Activated T-cell treated with anti-CD3 and anti-CD28 coated beads for 1 hour (primary cell): Measurements from ENCODE around the gene MACF1.
A peak's percentile ranks its signal among the peaks of the same experiment; 100 is the strongest.
"Not testable (repeated sequence)": the region's sequence is repeated elsewhere in the genome, so short reads cannot be mapped to it uniquely, and the experiment has no call there.

Source experiments
- DNase-seq: peaks from one replicate; pipeline ENCODE4 v3.0.0-alpha.2; 2020; ENCODE audit warnings: low read depth

The MACF1 gene

DNA sequence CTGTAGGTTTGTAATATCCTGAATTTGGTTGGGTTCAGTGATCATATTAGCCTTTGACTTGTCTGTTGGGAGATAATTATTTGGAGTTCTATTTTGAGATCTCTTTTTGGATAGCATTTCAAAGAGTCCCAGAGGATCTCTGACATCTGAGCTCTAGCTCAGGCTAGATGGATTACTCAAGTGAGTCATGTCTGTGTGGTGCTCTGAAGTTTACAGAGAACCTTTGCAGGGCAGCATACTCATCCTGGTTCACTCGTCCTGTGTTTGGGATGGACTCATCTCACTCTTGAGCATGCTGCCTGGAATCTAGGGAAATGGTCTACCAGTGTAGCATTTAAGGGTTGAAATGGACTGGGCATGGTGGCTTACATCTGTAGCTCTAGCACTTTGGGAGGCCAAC lies 257.6 kb downstream of the MACF1 start:
- DNase-seq, result no peak

DNA sequence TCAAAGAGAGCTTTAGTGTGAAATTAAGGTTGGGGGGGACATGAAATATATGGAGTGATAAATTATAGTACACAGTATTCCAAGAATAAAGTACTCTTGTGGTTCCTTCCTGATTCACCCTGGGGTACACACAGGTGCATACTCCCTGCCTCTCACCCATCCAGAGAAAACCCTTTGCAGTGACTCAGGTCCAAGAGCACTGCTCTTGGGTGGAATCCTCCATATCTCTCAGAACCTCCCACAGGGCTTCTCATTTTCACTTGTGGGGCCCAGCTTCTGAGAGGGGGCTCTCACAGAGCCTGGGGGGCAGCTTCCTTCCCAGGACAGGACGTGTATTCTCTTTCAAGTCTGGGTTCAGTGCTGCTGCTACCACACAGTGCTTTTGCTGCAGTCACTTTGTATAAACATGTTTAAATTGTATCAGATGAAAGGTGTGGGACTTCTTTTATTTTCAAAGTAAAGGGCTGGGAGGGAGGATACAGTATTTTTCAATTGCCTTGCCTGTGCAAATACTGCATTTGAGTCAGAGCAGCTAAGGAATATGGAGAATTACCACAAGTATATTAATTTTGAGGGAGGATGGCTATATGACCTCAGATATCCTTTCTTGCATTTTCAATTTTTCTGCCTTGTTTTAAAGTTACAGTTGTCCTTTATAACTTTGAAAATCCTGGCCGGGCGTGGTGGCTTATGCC lies 262.1 kb downstream of the MACF1 start:
- no peak for DNase-seq

DNA sequence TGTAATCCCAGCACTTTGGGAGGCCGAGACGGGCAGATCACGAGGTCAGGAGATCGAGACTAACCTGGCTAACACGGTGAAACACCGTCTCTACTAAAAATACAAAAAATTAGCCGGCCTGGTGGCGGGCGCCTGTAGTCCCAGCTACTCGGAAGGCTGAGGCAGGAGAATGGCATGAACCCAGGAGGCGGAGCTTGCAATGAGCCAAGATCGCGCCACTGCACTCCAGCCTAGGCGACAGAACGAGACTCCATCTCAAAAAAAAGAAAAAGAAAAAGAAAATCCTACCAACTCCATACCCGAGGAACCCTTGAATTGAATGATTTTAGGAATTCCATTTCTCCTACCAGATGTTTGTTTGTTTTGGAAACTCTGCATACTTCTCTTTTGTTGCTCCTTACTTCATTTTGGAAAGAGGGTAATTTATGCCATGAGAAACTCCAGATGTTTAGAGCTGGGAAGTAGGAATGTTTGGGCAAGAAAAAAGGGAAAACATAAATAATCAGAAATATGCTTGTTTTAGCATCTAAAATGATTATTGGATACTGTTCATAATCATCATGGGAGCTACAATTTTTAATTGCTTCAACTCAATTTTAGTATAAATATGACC lies 262.7 kb downstream of the MACF1 start:
- DNase-seq, result not testable (repeated sequence)

DNA sequence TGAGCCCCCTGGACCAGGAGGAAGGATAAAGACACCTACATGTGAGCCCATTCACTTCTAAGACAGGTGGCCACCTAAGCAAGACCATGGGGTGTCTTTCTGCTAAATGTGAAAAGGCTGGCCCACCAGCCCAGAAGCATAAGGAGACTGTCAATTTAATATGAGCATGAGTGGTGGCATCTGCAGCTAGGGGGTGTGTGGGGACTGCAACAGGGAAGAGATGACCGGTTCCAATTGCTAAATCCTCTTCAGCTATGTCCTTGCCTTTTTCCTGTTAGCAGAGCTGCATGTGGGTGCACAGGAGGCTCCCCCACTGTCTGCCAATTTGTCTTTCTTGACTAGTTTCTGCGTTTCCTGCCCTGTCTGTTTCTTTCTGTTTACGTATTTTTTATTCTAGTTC lies 264.7 kb downstream of the MACF1 start:
- DNase-seq, result no peak

DNA sequence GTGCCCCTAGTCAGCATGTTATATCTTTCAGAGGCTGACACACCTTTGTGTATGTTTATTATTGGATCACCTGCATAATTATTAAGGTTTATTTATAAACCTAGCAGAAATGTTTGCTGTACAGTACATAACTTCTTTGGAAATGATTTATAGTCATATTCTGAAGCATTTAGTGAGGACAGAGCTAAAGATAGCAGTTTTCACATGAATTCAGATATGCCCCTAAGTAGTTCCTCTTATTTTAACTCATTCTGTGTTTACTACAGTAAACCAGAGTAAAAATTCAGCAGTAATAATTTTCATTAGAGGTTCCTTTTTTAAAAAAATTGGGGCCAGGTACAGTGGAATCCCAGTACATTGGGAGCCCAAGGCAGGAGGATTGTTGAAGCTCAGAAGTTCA lies 265.5 kb downstream of the MACF1 start:
- DNase-seq, result no peak

DNA sequence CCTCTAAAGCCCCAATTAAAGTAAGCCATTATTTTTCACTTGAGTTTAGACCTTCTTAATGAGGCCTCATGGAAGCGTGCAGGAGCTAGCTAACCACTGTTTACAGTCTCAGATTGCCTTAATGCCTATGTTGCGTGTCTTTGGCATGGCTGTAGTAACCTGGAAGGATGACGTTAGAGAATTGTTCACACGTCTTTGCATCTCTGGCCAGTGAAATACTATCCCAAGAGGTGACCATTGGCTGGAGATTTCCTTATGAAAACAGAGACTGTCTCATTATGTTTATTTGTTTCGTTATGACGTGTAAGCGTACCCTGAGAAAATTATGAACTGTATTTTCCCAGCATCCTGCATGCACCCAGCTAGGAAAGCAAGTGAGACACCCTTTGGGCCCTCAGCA lies 268.3 kb downstream of the MACF1 start:
- no peak for DNase-seq

DNA sequence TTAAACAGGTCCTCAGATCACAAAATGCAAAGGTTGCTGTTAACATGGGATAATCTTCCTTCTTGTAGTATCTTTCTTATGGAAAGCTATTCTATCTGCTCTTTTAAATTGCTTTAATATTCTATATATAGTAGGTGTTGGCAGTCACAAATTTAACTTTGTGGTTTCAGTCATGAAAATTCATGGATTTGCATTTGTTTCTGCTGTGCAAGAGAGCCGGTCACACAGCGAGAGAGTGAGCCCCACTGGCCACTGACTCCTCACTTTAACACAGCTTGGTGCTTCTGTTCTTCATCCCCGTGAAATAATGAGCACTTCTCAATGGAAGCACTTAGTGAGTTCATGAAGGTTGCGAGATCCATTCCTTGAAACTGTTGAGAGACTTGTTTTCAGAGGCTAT lies 268.8 kb downstream of the MACF1 start:
- no peak for DNase-seq

DNA sequence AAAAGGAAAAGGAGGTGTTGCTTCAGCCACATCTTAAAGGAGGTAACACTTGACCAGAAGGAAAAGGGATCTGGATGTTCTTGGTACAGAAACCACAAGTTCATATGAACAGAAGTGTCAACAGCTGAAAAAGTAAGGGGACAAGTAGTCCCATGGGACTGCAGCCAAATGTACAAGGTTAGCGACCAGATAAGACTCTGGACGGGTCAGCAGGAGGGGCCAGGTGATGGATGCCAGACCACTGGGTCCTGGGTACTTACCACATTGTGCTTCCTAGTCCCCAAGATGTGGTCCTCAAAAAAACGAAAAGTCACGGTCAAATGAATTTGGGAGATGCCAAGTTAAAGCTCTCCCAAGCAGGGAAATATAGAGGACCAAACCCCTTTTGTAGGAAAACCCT lies 270.3 kb downstream of the MACF1 start:
- no peak for DNase-seq

DNA sequence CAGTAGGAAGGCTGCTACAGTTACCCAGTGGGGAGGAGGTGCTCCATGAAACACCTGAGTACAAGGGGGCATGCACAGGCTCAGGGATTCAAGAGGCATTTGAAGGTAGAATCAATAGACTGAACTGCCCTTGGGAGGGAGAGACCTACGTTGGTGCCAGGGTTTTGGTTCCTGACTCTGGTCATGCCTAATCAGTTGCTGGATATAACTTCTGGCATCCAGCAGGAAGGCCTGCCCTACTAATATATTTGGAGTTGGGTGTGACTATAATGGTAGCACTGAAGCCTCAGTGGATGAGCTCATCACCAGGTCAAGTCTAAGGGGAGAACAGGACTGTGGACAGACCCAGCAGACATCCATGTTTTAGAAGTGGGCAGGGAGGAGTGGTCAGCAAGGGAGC lies 271.1 kb downstream of the MACF1 start:
- DNase-seq, result not testable (repeated sequence)

DNA sequence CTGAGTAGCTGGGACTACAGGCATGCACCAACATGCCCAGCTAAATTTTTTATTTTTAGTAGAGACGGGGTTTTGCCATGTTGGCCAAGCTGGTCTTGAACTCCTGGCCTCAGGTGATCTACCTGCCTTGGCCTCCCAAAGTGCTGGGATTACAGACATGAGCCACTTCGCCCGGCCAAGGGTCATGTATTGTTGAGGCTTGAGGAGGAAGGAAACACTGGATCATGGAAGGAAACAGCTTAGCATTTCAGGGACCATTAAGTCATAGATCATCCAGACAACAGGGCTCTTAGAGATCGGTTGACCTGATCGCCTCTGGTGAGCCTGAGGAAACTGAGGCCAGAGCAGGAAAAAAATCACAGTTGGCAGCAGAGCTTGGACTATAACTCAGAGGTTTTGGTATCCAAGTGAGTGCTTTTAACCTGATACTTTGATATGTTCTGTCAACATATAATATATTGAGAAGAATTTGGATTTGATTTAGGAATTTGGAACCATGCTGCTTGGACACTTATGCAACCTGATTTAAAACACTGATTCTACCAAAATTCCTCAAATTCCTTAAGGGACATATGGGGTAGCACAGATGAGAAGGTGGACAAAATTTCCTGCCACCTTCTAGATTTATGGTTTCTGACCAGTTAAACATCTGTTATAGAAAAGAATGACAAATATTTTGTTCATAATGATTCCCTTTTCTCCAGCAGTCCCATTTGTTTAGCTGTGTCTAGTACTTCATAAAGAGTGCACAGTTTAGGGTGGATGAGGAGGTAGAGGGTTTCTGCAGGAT lies 273.8 kb downstream of the MACF1 start:
- DNase-seq, result no peak

DNA sequence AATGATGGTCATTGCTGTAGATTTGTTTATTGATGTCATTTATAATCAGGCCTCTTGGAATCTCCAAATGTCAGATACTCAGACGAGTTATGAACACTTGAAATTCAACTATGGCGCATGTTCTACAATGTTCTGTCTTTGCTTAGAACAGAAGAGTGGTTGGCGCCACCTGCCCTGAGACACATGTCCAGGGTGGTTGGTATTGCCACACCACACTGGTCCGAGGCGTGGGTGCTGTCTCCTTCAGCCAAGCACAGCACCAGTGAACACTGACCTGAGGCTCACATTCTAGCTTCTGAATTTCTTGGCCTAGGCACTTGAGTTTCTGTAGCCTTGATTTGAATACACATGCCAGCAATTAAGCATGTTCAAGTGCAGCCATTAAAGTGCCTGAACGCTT lies 276.8 kb downstream of the MACF1 start:
- DNase-seq, result no peak

DNA sequence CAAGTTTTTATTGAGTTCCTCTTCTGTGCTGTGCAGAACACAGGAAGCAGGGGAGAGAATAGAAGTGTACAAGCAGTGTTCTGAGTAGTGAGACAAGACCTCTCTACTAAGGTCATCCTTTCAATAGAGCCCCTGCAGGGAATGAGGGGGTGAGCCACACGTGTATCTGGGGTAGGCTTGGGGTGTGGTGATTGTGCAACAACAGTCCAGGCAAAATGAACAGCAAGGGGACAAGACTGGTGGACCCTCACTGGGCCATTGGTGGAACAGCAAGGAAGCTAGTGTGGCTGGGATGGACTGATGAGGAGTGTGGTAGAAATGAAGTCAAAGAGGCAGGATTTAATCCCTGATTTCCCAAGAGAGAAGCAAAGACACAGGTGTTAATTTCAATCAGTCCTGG lies 278.8 kb downstream of the MACF1 start:
- no peak for DNase-seq

DNA sequence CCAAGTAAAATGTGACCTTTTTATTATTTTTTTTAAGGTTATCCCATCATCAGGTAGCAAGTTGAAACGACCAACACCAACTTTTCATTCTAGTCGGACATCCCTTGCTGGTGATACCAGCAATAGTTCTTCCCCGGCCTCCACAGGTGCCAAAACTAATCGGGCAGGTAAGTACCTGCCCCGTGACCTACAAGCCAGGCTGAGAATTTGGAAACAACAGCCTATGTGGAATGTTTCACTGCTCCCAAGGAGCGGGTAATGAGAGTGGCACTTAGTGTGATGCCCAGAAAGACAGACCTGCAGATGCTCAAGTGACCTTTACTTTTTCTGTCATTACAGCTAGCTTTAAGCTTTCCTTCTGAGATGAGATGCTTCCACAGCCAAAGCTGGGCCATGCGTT lies 280.1 kb downstream of the MACF1 start:
- DNase-seq, result no peak

DNA sequence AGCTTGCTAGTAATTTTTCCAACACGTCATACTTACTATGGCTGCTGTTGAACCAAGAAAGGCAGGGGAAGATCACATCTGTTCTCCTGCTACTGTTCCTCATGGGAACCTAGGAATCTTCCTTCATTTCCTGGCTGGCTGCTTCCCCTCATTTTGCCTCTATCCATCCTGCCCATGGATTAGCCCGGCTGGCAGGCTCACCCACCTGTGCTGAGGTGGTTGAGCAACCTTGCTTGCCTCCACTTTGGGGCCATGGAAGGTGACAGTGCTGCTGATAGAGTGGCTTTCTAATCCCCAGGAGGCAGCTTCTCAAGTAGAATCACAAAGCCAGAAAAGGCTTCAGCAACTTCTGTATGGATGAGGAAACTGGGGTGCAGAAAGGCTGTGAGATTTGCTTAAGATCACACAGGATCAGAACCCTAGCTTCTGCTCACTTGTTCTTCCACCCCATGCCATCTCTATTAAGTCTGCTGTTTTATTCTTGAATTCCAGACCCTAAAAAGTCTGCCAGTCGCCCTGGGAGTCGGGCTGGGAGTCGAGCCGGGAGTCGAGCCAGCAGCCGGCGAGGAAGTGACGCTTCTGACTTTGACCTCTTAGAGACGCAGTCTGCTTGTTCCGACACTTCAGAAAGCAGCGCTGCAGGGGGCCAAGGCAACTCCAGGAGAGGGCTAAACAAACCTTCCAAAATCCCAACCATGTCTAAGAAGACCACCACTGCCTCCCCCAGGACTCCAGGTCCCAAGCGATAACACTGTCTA lies 280.7 kb downstream of the MACF1 start:
- DNase-seq, result no peak

DNA sequence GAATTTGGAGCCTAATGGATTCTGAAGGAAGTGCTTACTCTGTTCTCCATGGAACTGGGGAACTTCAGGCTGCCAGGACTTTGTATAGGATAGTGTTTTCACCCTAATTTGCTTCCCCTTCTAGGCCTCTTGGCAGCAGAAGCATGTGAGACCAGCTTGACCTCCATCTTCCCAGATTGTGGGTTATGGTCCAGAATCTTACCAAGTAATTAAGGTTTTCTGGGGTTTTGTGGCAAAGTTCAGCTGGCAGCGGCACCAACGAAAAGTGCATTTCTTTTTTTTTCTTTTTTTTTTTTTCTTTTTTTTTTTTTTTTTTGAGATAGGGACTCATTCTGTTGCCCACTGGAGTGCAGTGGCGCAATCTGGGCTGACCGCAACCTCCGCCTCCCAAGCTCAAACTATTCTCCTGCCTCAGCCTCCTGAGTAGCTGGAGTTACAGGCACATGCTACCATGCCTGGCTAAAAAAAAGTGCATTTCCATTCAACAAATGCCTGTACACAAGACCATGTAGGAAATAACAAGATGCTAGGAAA lies 283.6 kb downstream of the MACF1 start:
- no peak for DNase-seq

DNA sequence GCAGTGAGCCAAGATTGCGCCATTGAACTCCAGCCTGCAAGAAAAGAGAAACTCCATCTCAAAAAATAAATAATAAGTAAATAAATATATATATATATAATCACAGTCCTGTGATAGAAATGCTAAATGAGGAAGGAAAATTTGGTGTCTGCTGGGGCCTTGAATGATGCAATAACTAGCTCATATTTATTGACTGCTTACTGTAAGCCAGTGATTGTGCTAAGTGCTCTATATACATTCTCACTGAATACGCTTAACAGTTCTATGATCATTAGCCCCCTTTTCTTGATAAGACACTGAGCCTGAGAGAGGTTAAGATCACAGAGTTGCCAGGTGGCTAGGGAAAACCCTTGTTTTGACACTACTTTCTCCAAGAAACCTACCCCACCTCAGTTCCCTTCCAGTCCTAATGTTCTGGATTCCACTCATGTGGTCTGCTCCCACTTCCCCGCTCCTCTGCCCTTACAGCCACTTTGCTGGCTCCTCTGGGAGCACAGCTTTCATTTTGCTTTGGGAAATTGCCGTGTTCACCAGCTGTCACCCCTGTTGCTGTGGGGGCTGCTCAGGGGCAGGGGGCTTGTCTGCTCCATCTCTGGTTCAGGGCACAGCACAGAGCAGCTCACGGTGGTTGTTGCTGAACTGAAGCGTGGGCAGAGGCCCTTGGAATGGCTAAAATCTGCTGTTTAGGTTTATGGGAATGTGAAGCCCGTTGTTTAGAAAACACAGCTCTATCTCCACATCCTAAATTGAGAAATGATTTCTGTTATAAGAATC lies 284.5 kb downstream of the MACF1 start:
- DNase-seq, result no peak

DNA sequence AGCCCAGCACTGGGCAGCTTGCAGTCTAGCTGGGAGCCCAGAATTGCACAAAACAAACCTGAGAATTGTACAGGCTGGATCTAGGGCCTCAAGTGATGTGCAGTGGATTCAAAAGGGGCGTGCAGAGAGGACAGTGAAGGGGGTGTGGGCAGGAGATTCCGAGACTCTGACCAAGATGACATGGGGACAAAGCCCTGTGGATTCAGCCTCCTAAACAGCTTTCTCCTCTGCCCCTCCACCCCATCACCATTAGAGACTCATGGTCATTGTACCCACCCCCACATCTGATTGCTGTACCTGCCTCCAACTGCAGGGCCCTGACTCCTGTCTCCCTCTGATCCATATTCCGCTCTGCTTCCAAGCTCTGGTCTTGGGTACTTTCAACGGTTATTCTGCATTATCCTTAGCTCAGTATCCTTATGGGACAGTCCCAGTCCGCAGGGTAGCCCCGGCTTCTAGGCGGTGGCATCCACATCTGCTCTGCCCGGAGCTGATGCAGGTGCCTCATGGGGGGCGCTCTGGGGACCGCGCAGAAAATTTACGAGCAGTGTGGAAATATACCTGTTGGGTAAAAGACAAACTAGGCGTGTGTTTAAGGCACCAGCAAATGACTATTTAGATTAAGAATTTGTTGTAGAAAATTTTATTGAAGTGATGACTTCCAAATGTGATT lies 285.2 kb downstream of the MACF1 start:
- no peak for DNase-seq

DNA sequence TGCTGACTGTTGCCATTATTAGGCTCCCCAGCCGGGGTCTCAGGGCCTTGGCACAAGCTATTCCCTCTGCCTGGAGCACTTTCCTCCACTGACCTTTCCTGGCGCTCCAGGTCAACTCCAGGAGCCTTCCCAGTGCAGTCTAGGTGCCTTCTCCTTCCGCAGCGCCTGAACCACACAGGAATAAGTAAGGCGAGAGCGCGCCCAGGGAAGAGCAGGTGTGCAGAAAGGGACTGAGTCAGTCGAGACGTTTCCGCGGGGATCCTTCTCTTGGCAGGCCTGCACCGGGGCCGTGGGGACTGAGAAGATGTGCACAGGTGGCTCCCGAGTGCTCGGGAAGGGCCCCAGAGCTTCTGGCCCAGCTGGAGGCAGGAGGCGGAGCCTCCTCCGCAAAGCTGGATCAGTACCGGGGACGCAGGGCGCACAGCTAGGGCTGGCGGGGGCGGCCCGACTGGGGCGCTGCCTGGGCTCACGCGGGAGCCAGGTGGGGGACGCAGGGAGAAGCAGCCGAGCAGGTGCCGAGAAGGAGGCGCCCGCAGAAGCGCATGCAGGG lies 286.2 kb downstream of the MACF1 start:
- no peak for DNase-seq

DNA sequence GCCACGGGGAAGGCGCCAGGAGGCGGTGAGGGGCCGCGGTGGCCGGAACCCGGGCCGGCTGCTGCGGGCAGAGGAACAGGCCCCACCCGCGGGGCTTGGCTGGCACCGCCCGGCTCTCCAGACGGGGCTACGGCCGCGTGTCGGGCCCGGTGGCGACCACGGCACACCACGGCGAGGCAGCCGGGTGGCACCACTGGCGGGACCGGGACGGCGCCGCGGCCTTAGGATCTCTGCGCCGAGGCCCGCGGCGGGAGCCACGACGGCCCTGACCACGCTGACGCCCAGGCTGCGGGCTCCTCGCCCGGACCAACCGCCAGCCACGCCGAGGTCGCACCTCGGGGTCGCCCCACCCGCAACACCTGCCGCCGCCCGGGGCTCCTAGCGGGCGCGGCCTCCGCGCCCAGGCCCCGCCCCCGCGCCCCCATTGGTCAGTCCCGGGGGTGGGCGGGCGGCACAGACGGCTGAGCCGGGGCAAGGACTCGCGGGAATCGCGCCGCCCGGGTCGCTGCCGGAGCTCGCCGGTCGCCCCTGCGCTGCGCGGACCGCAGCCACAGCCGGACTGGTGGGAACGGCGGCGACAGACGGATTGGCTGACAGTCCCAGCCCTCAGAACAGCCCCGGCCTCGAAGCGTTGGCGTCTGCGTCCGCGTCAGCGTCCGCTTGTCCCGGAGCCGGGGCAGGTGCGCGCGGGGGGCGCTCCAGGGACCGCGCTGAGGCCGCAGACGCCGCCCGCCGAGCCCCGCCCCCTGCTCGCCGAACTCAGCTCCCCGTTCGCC lies 286.8 kb downstream of the MACF1 start, which contains the start of gene BMP8A:
TSS of gene BMP8A (plus strand) at position 491 of the 776 bp plus-strand sequence. CDS start 356 bp downstream, outside the sequence.
- DNase-seq, result peak; percentile 68
